Left cardiac atrium (tissue), 4 donors: ENCODE results near the gene ITGB6. TPM values are rescaled to one million over a fixed set of nuclear protein-coding genes. Genes with fewer than 3 reads are reported as not detected.

Source experiments
- ATAC-seq, 2 donors: fragments of 200-7000 bp; cut with Tn5 transposase; one replicate each; pipeline ENCODE4 v1.9.1; 2020; ENCODE audit warnings: mild to moderate bottlenecking in 2 of 2, moderate library complexity in 2 of 2
- DNase-seq: peaks from one replicate; pipeline ENCODE4 v3.0.0-alpha.2; 2020
- intact Hi-C, 2 donors: fragments of 100-400 bp; cut with DNase I; formaldehyde crosslinking; loops; one replicate each; pipeline versions ENCODE4 v1.14.1 to v1.15.1; 2022 to 2023
- total RNA-seq, 2 donors: library from RNA; stranded (reverse); fragmentation: NEBNext Ultra II Directional; extraction: Animal tissue kit (Norgen Biotek cat#: 25700); gene quantifications; one replicate each; pipeline ENCODE4 v1.2.1, GENCODE V29; 2021
- donor health status: DM: no; HTN: yes; CAD: no.
- donor health status: DM: no; HTN: yes; CAD: no; lungs with severe emphysema.
- donor health status: DM: yes; HTN: yes; CAD: no.
- donor health status: Dilated cardiomyopathy.

Gene ITGB6
- total RNA-seq, 2 donors from 2014 or later = 0.77 to 0.86 TPM

- no peak for ATAC-seq
- intact Hi-C loops = loop anchor here (2.0 to 5.0 kb wide), 2 partner anchors 212 to 884 kb away; no protein-coding TSS in a partner anchor
Observed at GRCh38 chr2:160110674-160111239, 89.3 kb downstream of the ITGB6 start.

GRCh38 chr2:160109939-160110673, 90.0 kb downstream of the ITGB6 start:
- DNase-seq = peak; percentile 60
- intact Hi-C loops = loop anchor here (2.0 to 10.0 kb wide), 3 partner anchors 212 to 885 kb away; no protein-coding TSS in a partner anchor
- ATAC-seq = peak; percentile 91 to 94

More at GRCh38 chr2:160110674-160111239, 89.3 kb downstream of the ITGB6 start:
- DNase-seq = no peak

GRCh38 chr2:160109243-160109642, 90.8 kb downstream of the ITGB6 start:
- ATAC-seq (no peak), DNase-seq (no peak)
- intact Hi-C loops = loop anchor here in 1 of 2 donors (10.0 kb wide), 1 partner anchor 866 kb away; no protein-coding TSS in a partner anchor

- no peak for DNase-seq
- intact Hi-C loops = loop anchor here in 1 of 2 donors (10.0 kb wide), 1 partner anchor 866 kb away; no protein-coding TSS in a partner anchor
- no peak for ATAC-seq
Observed at GRCh38 chr2:160108646-160109045, 91.4 kb downstream of the ITGB6 start.

- ATAC-seq = no peak
- intact Hi-C loops = loop anchor here in 1 of 2 donors (10.0 kb wide), 1 partner anchor 869 kb away; no protein-coding TSS in a partner anchor
- DNase-seq = no peak
Observed at GRCh38 chr2:160105366-160105765, 94.7 kb downstream of the ITGB6 start.

GRCh38 chr2:160104115-160104514, 96.0 kb downstream of the ITGB6 start:
- ATAC-seq (no peak), DNase-seq (no peak)
- intact Hi-C loops = loop anchor here in 1 of 2 donors (10.0 kb wide), 1 partner anchor 871 kb away; no protein-coding TSS in a partner anchor

GRCh38 chr2:160097326-160097725, 102.7 kb downstream of the ITGB6 start:
- no peak for DNase-seq
- no peak for ATAC-seq
- intact Hi-C loops = no loop called here

GRCh38 chr2:160096409-160096808, 103.7 kb downstream of the ITGB6 start:
- DNase-seq = no peak
- intact Hi-C loops = no loop called here
- ATAC-seq = no peak

- no peak for ATAC-seq
- no peak for DNase-seq
- intact Hi-C loops = no loop called here
Observed at GRCh38 chr2:160092445-160092844, 107.6 kb downstream of the ITGB6 start.

- intact Hi-C loops = no loop called here
- no peak for ATAC-seq
- no peak for DNase-seq
Observed at GRCh38 chr2:160091381-160091780, 108.7 kb downstream of the ITGB6 start.

GRCh38 chr2:160087854-160088745, 112.0 kb downstream of the ITGB6 start:
- no peak for DNase-seq
- no peak for ATAC-seq
- intact Hi-C loops = no loop called here

GRCh38 chr2:160085662-160086061, 114.4 kb downstream of the ITGB6 start:
- DNase-seq (no peak), ATAC-seq (no peak)
- intact Hi-C loops = no loop called here

- intact Hi-C loops = no loop called here
- ATAC-seq (no peak), DNase-seq (no peak)
Observed at GRCh38 chr2:160077912-160078810, 121.9 kb downstream of the ITGB6 start.

- ATAC-seq = no peak
- no peak for DNase-seq
- intact Hi-C loops = no loop called here
Observed at GRCh38 chr2:160076914-160077313, 123.2 kb downstream of the ITGB6 start.

- intact Hi-C loops = no loop called here
- ATAC-seq = no peak
- no peak for DNase-seq
Observed at GRCh38 chr2:160076241-160076640, 123.8 kb downstream of the ITGB6 start.

GRCh38 chr2:160075171-160075570, 124.9 kb downstream of the ITGB6 start:
- intact Hi-C loops = no loop called here
- DNase-seq (peak; percentile 62), ATAC-seq (peak in 1 of 2 donors; percentile 76)

GRCh38 chr2:160073284-160073888, 126.7 kb downstream of the ITGB6 start:
- intact Hi-C loops = no loop called here
- no peak for DNase-seq
- no peak for ATAC-seq

GRCh38 chr2:160068906-160069305, 131.2 kb downstream of the ITGB6 start:
- intact Hi-C loops = no loop called here
- ATAC-seq (no peak), DNase-seq (no peak)
